ENCODE results near the gene EFCAB5. TPM values are rescaled to one million over a fixed set of nuclear protein-coding genes. Genes with fewer than 3 reads are reported as not detected.
"Not testable (repeated sequence)": the region's sequence is repeated elsewhere in the genome, so short reads cannot be mapped to it uniquely, and the experiment has no call there.

Gene EFCAB5
- total RNA-seq, 1 experiment from 2014 or later, result 0.39 TPM

- no peak for DNase-seq (ENCODE audit: low read depth, low spot score)
- intact Hi-C loops (cut with micrococcal nuclease; ENCODE audit: unreplicated experiment) (no loop called here), in situ Hi-C loops (cut with HindIII; ENCODE audit: low pct_unique_long_range_greater_than_20kb, low sequenced_read_pairs) (no loop called here)
- ATAC-seq, result 0 out of 2 replicates have a peak, but pooled peaks have one; percentile 56
- Histone ChIP-seq H3K27ac (ENCODE audit: low read length) (no peak overlapping the region), H3K9me3 (ENCODE audit: control insufficient read depth, insufficient read depth, low read depth, low read length) (no peaks in the 10 kb centered on the region), H3K36me3 (ENCODE audit: control insufficient read depth, insufficient read depth, low read length) (peaks cover 10% of the 10 kb centered on the region; the same call in 1 of the 2 replicates), H3K4me1 (ENCODE audit: control insufficient read depth, insufficient read depth, low read length) (no peaks in the 10 kb centered on the region), H3K27me3 (ENCODE audit: control insufficient read depth, insufficient read depth, low read length) (no peaks in the 10 kb centered on the region), H3K4me3 (ENCODE audit: low read depth in 2 of 2, low read length in 2 of 2) (no peak overlapping the region)
- ChIA-PET POLR2A (no interaction called here), CTCF (no interaction called here)
- no peak for TF ChIP-seq REST (IDR thresholded peaks at IDR 0.05; ENCODE audit: insufficient read depth in 1 of 2, low read depth in 2 of 2, low read length in 1 of 2)
- TF ChIP-seq CTCF (IDR thresholded peaks at IDR 0.05), result no peak
- TF ChIP-seq POLR2AphosphoS5 (IDR thresholded peaks at IDR 0.05; ENCODE audit: low read depth, low read length), result no peak
- TF ChIP-seq TCF7L2 (IDR thresholded peaks at IDR 0.05; ENCODE audit: low read depth, low read length), result no peak
- TF ChIP-seq SIN3A (IDR thresholded peaks at IDR 0.05; ENCODE audit: borderline replicate concordance, insufficient read depth, low read depth, low read length), result no peak
- no TSS peak for BruUV-seq (replicated peaks)
These were observed 195.7 kb downstream of the EFCAB5 start for GRCh38 chr17:30137158-30137557.

- POLR2A ChIA-PET, result interaction anchor here (0.5 to 0.7 kb wide), 3 partner anchors 22 to 214 kb away, joined by 3 to 4 read pairs (median 4); no protein-coding TSS in a partner anchor
- in situ Hi-C loops (cut with HindIII; ENCODE audit: low pct_unique_long_range_greater_than_20kb, low sequenced_read_pairs); H3K4me1 ChIP-seq (ENCODE audit: control insufficient read depth, insufficient read depth, low read length); H3K4me3 ChIP-seq (ENCODE audit: low read depth in 2 of 2, low read length in 2 of 2); DNase-seq (ENCODE audit: low read depth, low spot score); ATAC-seq; H3K27ac ChIP-seq (ENCODE audit: low read length); H3K9me3 ChIP-seq (ENCODE audit: control insufficient read depth, insufficient read depth, low read depth, low read length); intact Hi-C loops (cut with micrococcal nuclease; ENCODE audit: unreplicated experiment); H3K27me3 ChIP-seq (ENCODE audit: control insufficient read depth, insufficient read depth, low read length); BruUV-seq (replicated peaks); H3K36me3 ChIP-seq (ENCODE audit: control insufficient read depth, insufficient read depth, low read length): not testable (repeated sequence)
- CTCF ChIA-PET, result interaction anchor here (0.5 to 0.7 kb wide), 3 partner anchors 87 to 189 kb away, joined by 3 to 7 read pairs (median 4); no protein-coding TSS in a partner anchor
These were observed 206.4 kb downstream of the EFCAB5 start for GRCh38 chr17:30147860-30148259.

GRCh38 chr17:30148376-30148775 is 206.9 kb downstream of the EFCAB5 start:
- CTCF ChIA-PET, result interaction anchor here (0.5 to 0.7 kb wide), 3 partner anchors 87 to 188 kb away, joined by 3 to 7 read pairs (median 4); no protein-coding TSS in a partner anchor
- in situ Hi-C loops (cut with HindIII; ENCODE audit: low pct_unique_long_range_greater_than_20kb, low sequenced_read_pairs), result no loop called here
- Histone ChIP-seq H3K36me3 (ENCODE audit: control insufficient read depth, insufficient read depth, low read length) (no peaks in the 10 kb centered on the region), H3K27ac (ENCODE audit: low read length) (no peak overlapping the region), H3K9me3 (ENCODE audit: control insufficient read depth, insufficient read depth, low read depth, low read length) (no peaks in the 10 kb centered on the region), H3K27me3 (ENCODE audit: control insufficient read depth, insufficient read depth, low read length) (no peaks in the 10 kb centered on the region), H3K4me1 (ENCODE audit: control insufficient read depth, insufficient read depth, low read length) (peaks cover 5% of the 10 kb centered on the region; the same call in 1 of the 2 replicates), H3K4me3 (ENCODE audit: low read depth in 2 of 2, low read length in 2 of 2) (no peak overlapping the region)
- ATAC-seq (no peak), DNase-seq (ENCODE audit: low read depth, low spot score) (no peak)
- intact Hi-C loops (cut with micrococcal nuclease; ENCODE audit: unreplicated experiment), result no loop called here
- TF ChIP-seq CTCF (IDR thresholded peaks at IDR 0.05) (no peak), TCF7L2 (IDR thresholded peaks at IDR 0.05; ENCODE audit: low read depth, low read length) (no peak), SIN3A (IDR thresholded peaks at IDR 0.05; ENCODE audit: borderline replicate concordance, insufficient read depth, low read depth, low read length) (no peak), POLR2AphosphoS5 (IDR thresholded peaks at IDR 0.05; ENCODE audit: low read depth, low read length) (no peak), REST (IDR thresholded peaks at IDR 0.05; ENCODE audit: insufficient read depth in 1 of 2, low read depth in 2 of 2, low read length in 1 of 2) (no peak)
- TSS peak; percentile 27 for BruUV-seq (replicated peaks)
- POLR2A ChIA-PET, result interaction anchor here (0.5 to 0.7 kb wide), 3 partner anchors 21 to 214 kb away, joined by 3 to 4 read pairs (median 4); no protein-coding TSS in a partner anchor
